ENCODE data around the gene SMIM31.

Gene SMIM31

DNA sequence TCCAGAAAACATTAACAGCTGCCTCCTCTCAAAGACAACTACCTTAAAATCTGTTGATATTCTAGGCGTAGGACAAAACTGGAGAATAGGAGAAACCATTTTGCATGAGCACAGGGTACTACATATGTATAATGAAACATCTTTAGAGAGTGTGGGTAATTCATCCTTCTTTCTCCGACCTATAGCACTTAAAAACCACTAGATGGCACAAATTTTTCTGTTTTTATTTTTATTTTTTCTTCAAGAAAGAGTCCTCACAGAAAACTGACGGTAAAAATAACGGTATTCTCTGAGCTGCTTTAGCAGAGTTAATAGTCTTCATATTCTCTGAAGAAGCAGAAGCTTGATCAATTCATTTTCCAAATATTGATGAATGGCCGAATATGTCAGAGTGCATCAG lies 14.6 kb downstream of the SMIM31 start:
- peaks cover 17% of the 10 kb centered on the region for H3K27me3 Mint-ChIP-seq
- H3K4me1 Mint-ChIP-seq (ENCODE audit: low read depth) = no peaks in the 10 kb centered on the region
- no peak overlapping the region for H3K27ac Mint-ChIP-seq
- no peak overlapping the region for H3K4me3 Mint-ChIP-seq
- no peaks in the 10 kb centered on the region for H3K9me3 Mint-ChIP-seq
- no peaks in the 10 kb centered on the region for H3K36me3 Mint-ChIP-seq (ENCODE audit: low read depth)

DNA sequence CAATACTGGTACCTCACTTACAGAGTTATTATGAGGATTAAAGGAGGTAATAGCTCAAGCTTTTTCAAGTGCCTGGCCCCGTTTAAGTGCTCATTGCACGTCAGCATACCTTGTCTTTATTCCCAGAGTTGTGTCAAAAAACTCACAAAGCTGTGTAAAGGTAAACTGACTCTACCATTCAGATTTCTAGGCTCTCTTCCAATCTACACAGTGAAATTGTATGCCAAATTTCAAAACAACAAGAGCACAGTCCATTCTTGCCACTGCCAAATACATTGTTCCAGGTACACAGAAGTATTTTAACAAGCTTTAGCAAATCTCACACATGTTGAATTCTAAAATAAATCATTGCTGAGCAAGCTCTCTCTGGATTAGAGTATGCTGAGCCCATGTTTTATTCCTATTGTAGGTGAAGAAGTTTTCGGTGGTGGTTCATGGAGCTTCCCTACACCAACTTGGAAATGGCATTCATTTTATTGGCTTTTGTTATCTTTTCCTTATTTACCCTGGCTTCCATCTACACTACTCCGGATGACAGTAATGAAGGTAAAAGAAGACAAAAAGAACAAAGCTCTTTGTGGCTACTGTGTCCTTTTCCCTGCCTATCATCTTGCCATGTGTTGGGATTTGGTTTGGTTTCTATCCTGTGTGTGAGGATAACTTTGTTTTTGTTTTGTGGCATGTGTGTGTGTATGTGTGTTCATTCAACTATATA lies 16.2 kb downstream of the SMIM31 start:
- no peak overlapping the region for H3K4me3 Mint-ChIP-seq
- peaks cover 14% of the 10 kb centered on the region for H3K27me3 Mint-ChIP-seq
- H3K4me1 Mint-ChIP-seq (ENCODE audit: low read depth) = no peaks in the 10 kb centered on the region
- no peak overlapping the region for H3K27ac Mint-ChIP-seq
- H3K36me3 Mint-ChIP-seq (ENCODE audit: low read depth) = no peaks in the 10 kb centered on the region
- no peaks in the 10 kb centered on the region for H3K9me3 Mint-ChIP-seq

DNA sequence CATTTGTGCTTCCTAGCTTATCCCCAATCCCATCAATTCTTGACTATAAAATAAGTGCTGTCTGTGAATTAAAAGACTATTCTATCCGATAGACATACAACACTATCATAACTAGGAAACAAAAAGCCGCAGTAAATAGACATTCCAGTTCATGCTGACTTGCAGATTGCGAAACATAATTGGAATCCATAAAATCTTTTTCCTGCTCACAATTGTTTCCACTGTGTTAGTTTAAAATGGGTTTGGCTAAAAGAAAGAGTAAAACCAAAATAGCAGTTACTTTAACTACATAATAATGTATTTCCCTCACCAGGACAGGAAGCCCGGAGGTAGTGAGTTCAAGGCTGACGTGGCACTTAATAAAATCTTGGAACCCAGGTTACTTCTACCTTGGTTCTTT lies 17.2 kb downstream of the SMIM31 start:
- no peaks in the 10 kb centered on the region for H3K4me1 Mint-ChIP-seq (ENCODE audit: low read depth)
- H3K4me3 Mint-ChIP-seq = no peak overlapping the region
- H3K36me3 Mint-ChIP-seq (ENCODE audit: low read depth) = no peaks in the 10 kb centered on the region
- peaks cover 6% of the 10 kb centered on the region for H3K27me3 Mint-ChIP-seq
- H3K27ac Mint-ChIP-seq = no peak overlapping the region
- H3K9me3 Mint-ChIP-seq = no peaks in the 10 kb centered on the region

DNA sequence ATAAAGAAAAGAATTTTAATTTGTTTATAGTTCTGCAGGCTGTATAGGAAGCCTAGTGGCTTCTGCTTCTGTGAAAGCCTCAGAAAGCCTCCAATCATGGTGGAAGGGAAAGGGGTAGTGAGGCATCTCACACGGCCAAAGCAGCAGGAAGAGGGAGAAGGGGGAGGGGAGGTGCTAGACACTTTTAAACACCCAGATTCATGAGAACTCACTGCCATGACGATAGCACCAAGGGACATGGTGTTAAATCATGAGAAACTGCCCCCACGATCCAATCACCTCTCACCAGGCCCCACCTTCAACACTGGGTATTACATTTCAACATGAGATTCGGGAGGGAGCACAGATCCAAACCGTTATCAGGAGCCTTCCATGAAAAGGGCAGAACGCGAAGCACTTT lies 18.1 kb downstream of the SMIM31 start:
- Mint-ChIP-seq H3K4me3 (no peak overlapping the region), H3K4me1 (ENCODE audit: low read depth) (no peaks in the 10 kb centered on the region), H3K27me3 (no peaks in the 10 kb centered on the region), H3K9me3 (no peaks in the 10 kb centered on the region), H3K27ac (no peak overlapping the region), H3K36me3 (ENCODE audit: low read depth) (no peaks in the 10 kb centered on the region)

DNA sequence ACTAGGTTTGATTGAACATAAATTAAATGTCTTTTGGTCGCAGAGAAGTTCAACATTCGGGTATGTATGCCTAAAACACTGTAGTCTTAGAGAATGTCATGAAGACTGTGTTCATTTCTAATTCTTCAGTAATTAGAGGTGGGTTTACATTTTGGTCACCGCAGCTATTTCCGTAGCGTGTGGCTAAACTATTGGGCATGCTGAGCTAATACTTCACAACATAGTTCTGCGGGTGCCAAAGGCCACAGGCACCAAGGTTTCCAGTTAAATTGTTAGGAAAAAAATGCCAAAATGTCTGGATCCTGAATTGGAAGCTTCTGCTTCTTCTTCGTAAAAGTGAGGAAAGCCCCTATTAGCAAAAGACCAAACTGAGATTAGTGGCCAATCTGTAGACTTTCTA lies 25.1 kb downstream of the SMIM31 start:
- Mint-ChIP-seq H3K4me1 (ENCODE audit: low read depth) (no peaks in the 10 kb centered on the region), H3K9me3 (no peaks in the 10 kb centered on the region), H3K27ac (no peak overlapping the region), H3K36me3 (ENCODE audit: low read depth) (no peaks in the 10 kb centered on the region), H3K4me3 (no peak overlapping the region), H3K27me3 (no peaks in the 10 kb centered on the region)

DNA sequence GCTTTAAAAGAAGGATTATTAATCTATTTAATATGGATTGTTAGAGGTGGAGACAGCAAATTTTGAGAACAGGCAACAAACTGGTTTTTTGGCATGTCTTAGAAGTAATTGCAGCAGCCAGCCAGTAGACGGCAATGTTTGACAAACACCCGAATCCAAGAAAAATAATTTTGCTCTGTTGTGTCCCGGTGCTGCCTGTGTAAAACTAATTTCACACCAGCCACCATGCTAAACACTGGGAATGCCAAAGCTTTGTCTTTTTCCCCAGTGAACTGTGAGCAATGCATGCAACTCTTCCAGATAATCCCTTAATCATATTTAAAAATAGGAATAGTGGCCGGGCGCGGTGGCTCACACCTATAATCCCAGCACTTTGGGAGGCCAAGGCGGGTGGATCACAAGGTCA lies 25.9 kb downstream of the SMIM31 start:
- Mint-ChIP-seq H3K4me1 (ENCODE audit: low read depth) (no peaks in the 10 kb centered on the region), H3K36me3 (ENCODE audit: low read depth) (no peaks in the 10 kb centered on the region), H3K9me3 (no peaks in the 10 kb centered on the region)

DNA sequence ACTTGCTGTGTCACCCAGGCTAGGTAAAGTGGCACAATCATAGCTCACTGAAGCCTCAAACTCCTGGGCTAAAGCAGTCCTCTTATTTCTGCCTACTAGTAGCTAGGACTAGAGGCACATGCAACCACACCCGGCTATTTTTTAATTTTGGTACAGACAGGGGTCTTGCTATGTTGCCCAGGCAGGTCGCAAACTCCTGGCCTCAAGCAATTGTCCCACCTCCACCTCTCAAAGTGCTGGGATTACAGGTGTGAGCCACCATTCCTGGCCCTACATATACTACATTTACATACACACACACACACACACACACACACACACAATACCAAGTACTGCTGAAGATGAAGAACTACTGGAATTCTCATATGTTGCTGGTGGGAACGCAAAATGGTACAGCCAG lies 26.9 kb downstream of the SMIM31 start:
- H3K9me3 Mint-ChIP-seq = no peaks in the 10 kb centered on the region
- H3K27ac Mint-ChIP-seq = no peak overlapping the region
- H3K27me3 Mint-ChIP-seq = no peaks in the 10 kb centered on the region
- no peak overlapping the region for H3K4me3 Mint-ChIP-seq
- H3K4me1 Mint-ChIP-seq (ENCODE audit: low read depth) = no peaks in the 10 kb centered on the region
- H3K36me3 Mint-ChIP-seq (ENCODE audit: low read depth) = no peaks in the 10 kb centered on the region

More for the DNA sequence above, 25.9 kb downstream of the SMIM31 start:
- no peak overlapping the region for H3K4me3 Mint-ChIP-seq
- no peak overlapping the region for H3K27ac Mint-ChIP-seq
- no peaks in the 10 kb centered on the region for H3K27me3 Mint-ChIP-seq

DNA sequence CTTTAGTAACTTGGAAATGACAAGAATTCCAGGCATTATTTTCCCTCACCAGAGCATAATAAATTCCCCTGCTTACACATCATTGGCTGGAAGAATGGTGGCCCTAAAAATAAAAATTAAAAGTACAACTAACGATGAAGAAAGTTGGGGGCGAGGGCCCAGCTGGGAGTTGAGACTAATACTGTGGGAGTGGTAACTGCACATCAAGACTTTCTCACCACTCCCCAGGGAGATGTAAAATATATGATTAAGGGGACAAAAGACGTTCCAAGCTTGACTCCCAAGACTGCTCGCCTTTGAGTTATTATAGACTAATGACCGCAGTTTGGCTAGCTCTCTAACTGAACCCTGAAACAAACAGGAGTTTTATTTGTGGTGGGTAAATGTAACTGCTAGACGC lies 30.0 kb downstream of the SMIM31 start:
- Mint-ChIP-seq H3K27ac (no peak overlapping the region), H3K4me1 (ENCODE audit: low read depth) (no peaks in the 10 kb centered on the region), H3K36me3 (ENCODE audit: low read depth) (no peaks in the 10 kb centered on the region), H3K27me3 (no peaks in the 10 kb centered on the region), H3K9me3 (no peaks in the 10 kb centered on the region), H3K4me3 (no peak overlapping the region)

DNA sequence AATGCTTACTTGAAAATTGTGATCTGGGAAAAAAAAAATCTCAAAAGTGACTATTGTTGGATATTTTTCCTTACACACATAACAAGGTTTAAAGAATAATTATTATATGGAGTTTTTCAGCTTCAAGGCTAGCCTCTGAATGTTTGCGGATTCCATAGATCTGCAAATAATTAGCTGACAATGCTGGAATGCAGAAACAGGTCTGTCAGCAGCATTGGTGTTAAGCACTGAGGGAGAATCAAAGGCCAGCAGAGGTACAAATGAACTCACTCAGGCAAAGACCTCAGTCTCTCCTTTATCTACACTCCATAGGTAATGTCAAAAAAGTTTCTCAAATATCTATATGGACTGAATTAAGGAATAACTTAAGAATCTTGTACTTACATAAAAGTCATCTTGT lies 35.1 kb downstream of the SMIM31 start:
- no peaks in the 10 kb centered on the region for H3K27me3 Mint-ChIP-seq
- no peaks in the 10 kb centered on the region for H3K9me3 Mint-ChIP-seq
- H3K36me3 Mint-ChIP-seq (ENCODE audit: low read depth) = no peaks in the 10 kb centered on the region
- H3K4me1 Mint-ChIP-seq (ENCODE audit: low read depth) = no peaks in the 10 kb centered on the region
- H3K4me3 Mint-ChIP-seq = no peak overlapping the region
- no peak overlapping the region for H3K27ac Mint-ChIP-seq

DNA sequence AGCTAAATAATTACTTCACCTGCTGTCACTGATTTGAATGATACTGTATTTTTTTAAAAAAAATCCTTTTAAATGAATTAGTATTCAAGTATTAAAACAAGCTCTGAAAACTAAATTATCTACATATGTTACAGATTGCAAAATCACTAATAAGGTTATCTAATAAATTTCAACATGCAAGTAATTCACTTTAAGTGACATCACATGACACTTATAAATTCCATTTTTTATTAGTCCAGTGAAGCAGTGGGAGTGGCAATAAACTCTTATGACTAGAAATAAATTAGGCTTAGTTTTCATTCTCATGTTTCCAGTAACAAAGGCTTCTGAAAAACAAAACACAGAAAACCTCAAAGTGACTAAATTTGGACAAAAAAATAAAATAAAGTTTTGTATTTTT lies 36.3 kb downstream of the SMIM31 start:
- H3K4me3 Mint-ChIP-seq = no peak overlapping the region
- H3K4me1 Mint-ChIP-seq (ENCODE audit: low read depth) = no peaks in the 10 kb centered on the region

DNA sequence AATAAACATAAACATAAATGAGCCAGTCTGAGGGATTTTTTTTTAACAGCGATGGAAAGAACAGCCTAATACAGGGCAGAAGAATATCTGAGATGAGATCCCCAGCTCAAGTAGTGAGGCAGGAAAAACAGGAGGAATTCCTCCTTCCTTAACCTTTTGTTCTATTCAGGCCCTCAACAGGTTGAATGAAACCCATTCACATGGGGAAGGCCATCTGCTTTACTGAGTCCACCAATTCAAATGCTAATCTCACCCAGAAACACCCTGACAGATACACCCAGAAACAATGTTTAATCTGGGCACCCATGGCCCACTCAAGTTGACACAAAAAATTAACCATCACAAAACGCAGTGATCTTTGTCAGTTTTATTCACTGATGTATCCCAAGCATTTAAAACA lies 45.5 kb downstream of the SMIM31 start:
- Mint-ChIP-seq H3K4me3 (no peak overlapping the region), H3K4me1 (ENCODE audit: low read depth) (no peaks in the 10 kb centered on the region), H3K27me3 (peaks cover 4% of the 10 kb centered on the region), H3K36me3 (ENCODE audit: low read depth) (no peaks in the 10 kb centered on the region), H3K9me3 (no peaks in the 10 kb centered on the region), H3K27ac (no peak overlapping the region)

More for the DNA sequence above, 36.3 kb downstream of the SMIM31 start:
- Mint-ChIP-seq H3K27ac (no peak overlapping the region), H3K36me3 (ENCODE audit: low read depth) (no peaks in the 10 kb centered on the region), H3K9me3 (no peaks in the 10 kb centered on the region), H3K27me3 (no peaks in the 10 kb centered on the region)

DNA sequence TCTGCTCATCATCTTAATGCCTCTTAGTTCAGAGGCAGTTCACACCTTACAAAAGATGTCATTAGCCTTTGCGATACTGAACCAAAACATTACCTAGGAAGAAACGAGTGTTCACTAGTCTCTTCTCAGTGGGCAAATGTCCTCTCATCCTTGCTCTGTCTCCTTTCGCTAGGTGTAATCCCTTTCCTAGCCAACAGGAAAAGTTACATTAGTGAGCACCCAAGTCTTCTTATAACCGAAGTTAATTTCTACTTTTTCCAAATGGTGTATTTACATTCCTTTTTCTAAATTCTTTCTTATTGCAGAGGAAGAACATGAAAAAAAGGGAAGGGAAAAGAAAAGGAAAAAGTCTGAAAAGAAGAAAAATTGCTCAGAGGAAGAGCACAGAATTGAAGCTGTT lies 46.9 kb downstream of the SMIM31 start:
- H3K4me3 Mint-ChIP-seq = no peak overlapping the region
- no peaks in the 10 kb centered on the region for H3K4me1 Mint-ChIP-seq (ENCODE audit: low read depth)
- H3K27me3 Mint-ChIP-seq = peaks cover 4% of the 10 kb centered on the region
- no peaks in the 10 kb centered on the region for H3K36me3 Mint-ChIP-seq (ENCODE audit: low read depth)
- H3K9me3 Mint-ChIP-seq = no peaks in the 10 kb centered on the region
- no peak overlapping the region for H3K27ac Mint-ChIP-seq

DNA sequence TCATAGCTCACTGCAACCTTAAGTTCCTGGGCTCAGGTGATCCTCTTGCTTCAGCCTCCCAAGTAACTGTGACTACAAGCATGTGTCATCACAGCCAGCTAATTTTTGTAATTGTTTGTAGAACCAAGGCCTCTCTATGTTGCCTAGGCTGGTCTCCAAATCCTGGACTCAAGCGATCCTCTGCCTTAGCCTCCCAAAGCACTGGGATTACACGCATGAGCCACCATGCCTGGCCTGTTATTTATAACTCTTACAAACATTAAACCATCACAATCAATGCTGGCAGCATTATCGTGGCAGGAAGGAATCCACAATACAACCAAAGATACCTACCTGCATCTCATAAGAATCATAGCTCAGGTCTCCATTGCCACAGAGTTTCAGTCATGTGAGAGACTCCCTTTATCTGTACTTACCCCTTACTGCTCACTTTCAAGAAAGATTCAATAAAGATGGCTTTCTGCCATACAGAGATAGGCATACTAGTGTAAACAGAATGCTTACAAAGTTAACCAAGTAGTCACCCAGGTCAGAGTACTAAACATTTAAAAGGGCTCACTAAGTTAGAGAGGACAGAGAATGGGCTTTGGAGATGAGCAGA lies 48.5 kb downstream of the SMIM31 start:
- Mint-ChIP-seq H3K4me3 (no peak overlapping the region), H3K36me3 (ENCODE audit: low read depth) (no peaks in the 10 kb centered on the region), H3K4me1 (ENCODE audit: low read depth) (no peaks in the 10 kb centered on the region), H3K27me3 (peaks cover 4% of the 10 kb centered on the region), H3K9me3 (no peaks in the 10 kb centered on the region), H3K27ac (no peak overlapping the region)

DNA sequence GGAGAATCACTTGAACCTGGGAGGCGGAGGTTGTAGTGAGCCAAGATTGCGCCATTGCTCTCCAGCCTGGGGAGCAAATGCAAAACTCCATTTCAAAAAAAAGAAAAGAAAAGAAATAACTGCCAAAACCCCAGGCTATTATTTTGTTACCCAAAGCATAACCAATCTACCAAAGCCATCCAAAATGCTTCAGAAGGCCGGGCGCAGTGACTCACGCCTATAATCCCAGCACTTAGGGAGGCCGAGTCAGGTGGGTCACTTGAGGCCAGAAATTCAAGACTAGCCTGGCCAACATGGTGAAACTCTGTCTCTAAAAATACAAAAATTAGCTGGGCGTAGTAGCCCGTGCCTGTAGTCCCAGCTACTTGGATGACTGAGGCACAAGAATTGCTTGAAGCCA lies 49.8 kb downstream of the SMIM31 start:
- no peaks in the 10 kb centered on the region for H3K4me1 Mint-ChIP-seq (ENCODE audit: low read depth)
- H3K4me3 Mint-ChIP-seq = no peak overlapping the region
- no peaks in the 10 kb centered on the region for H3K9me3 Mint-ChIP-seq
- H3K27ac Mint-ChIP-seq = no peak overlapping the region
- H3K36me3 Mint-ChIP-seq (ENCODE audit: low read depth) = no peaks in the 10 kb centered on the region
- H3K27me3 Mint-ChIP-seq = peaks cover 4% of the 10 kb centered on the region

DNA sequence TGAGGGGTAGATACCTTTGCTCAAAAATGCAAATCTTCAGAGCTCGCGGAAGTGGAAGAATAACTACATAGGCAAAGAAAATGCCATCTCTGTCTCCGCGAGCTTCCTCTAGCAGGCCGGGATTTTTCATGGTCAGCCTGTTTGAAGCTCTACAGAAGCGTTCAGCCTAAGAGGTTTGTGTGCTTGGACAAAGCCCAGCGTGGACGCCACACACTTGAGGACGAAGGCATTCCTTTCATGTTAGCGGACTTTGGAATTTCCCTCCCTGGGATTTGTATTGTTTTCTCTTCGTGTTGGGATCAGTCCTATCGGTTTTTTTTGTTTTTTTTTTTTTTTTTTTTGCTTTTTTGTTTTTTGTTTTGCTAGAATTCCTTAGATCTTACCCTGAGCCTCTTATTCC lies 53.7 kb downstream of the SMIM31 start:
- Mint-ChIP-seq H3K27me3 (no peaks in the 10 kb centered on the region), H3K36me3 (ENCODE audit: low read depth) (no peaks in the 10 kb centered on the region), H3K9me3 (no peaks in the 10 kb centered on the region), H3K4me3 (no peak overlapping the region), H3K4me1 (ENCODE audit: low read depth) (no peaks in the 10 kb centered on the region), H3K27ac (no peak overlapping the region)

DNA sequence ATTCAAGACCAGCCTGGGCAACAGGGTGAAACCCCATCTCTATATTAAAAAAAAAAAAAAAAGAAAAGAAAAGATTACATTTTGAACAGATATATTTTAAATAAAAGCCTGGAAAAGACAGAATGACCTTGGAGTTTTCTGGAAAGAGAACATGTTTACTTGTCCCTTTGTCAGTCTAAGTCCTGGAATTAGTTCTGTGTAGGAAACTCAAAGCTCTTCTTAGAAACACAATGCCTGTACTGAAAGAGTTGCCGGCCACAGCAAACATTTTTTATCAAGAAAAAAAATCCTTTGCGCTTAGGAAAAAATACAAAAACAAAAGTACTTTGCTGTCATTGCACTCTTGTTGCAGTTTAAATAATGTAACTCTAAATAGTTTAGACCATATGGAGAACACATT lies 59.6 kb downstream of the SMIM31 start:
- H3K4me1 Mint-ChIP-seq (ENCODE audit: low read depth) = no peaks in the 10 kb centered on the region
- H3K27ac Mint-ChIP-seq = no peak overlapping the region
- no peaks in the 10 kb centered on the region for H3K36me3 Mint-ChIP-seq (ENCODE audit: low read depth)
- no peaks in the 10 kb centered on the region for H3K9me3 Mint-ChIP-seq
- no peaks in the 10 kb centered on the region for H3K27me3 Mint-ChIP-seq
- H3K4me3 Mint-ChIP-seq = no peak overlapping the region
